ENCODE measurements around the gene ARL5B.

ARL5B gene

DNA sequence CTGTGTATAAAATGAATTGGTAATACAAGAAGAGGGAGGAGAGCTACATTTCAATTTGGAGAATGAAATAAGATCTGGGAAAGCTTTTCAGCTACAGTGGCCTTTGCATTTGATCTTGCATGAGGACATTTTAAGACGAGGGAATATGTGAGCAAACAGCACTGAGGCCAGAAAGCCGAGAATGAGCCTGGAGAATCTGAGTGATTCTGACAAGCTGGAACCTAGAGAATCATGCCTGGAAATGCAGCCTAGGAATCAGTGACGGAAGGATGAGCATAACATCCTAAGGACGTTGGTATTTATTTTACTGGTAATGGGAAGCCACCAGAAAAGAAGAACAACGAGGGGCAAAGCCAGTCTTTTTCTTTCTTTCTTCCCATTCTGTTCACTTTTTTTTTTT lies 44.3 kb downstream of the ARL5B start:
- no peak for DNase-seq (ENCODE audit: low spot score)

- no peak for DNase-seq (ENCODE audit: low spot score)
Measured at GRCh38 chr10:18710201-18710653, 51.0 kb downstream of the ARL5B start.

- peak; percentile 28 for DNase-seq (ENCODE audit: low spot score)
Measured at GRCh38 chr10:18713077-18713476, 53.8 kb downstream of the ARL5B start.

DNA sequence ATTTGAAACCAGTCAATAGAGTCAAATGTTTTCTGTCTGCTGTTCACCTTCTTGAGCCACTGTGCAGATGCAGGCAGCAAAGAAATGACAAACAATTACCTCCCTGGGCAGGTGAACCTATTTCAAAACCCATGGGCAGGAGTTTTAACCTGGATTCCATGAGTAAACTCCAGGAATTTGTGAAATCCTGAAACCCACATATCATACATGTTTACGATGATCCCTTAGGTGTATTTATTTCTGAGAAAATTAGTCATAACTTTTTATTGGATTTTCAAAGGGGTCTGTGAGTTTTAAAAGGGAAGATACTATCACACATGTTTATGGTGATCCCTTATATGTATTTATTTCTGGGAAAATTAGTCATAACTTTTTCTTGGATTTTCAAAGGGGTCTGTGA lies 59.8 kb downstream of the ARL5B start:
- no peak for DNase-seq (ENCODE audit: low spot score)

GRCh38 chr10:18719811-18720210 lies 60.6 kb downstream of the ARL5B start:
- DNase-seq (ENCODE audit: low spot score): peak; percentile 8

DNA sequence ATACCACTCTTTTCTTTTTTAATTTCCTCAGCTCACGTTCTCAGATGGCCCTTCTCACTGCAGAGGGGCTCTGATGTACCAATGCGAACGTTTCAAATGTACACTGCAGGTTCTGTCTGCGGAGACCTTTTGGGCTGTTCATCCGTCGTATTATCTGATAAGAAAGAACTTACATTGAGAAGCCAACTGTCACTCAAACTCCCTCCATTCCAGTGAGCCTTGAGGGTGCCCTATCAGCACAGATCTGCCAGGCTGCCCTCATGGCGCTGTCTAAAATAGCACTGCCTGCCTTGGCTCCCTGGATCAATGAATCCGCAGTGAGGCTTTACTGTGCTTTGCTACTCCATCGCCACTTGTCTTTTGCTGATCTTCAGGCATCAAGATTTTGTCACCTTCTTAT lies 61.8 kb downstream of the ARL5B start:
- no peak for DNase-seq (ENCODE audit: low spot score)

DNA sequence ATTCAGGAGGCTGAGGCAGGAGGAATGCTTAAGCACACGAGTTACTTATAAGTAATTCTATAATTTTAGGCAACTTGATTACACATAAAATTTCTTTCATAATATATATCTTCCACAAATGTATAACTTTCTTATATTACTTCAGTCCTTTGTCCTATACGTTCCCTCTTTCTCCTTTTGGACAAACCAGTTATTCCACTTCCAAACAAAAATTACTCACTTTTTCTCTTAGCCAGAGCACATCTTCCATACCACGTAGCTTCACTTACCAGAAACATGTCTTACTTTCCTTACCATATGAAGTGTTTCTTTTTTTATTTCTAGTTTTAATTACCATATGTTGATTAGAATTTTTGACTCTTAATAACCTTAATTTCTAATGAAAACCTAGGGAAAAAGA lies 64.6 kb downstream of the ARL5B start:
- no peak for DNase-seq (ENCODE audit: low spot score)
